Mammary epithelial cell (primary cell): ENCODE data around the gene SPTBN1.

Experiments used
- EZH2 ChIP-seq: IDR thresholded peaks from 2 replicates; pipeline ENCODE4 v1.6.1; 2012; ENCODE audit warnings: low read length, inconsistent platforms, borderline replicate concordance
- TF ChIP-seq, protein P1 (sequence below), 2 donors: IDR thresholded peaks in 1 of 2; conservative IDR thresholded peaks in 1 of 2; 2 replicates each; pipeline ENCODE4 v1.5.1; 2011 to 2012; ENCODE audit warnings: inconsistent platforms in 2 of 2, low read length in 2 of 2, mild to moderate bottlenecking in 2 of 2, control low read depth in 1 of 2, low read depth in 1 of 2; ENCODE audit not compliant: insufficient read depth in 1 of 2; ENCODE audit errors: extremely low read depth in 1 of 2

DNA sequence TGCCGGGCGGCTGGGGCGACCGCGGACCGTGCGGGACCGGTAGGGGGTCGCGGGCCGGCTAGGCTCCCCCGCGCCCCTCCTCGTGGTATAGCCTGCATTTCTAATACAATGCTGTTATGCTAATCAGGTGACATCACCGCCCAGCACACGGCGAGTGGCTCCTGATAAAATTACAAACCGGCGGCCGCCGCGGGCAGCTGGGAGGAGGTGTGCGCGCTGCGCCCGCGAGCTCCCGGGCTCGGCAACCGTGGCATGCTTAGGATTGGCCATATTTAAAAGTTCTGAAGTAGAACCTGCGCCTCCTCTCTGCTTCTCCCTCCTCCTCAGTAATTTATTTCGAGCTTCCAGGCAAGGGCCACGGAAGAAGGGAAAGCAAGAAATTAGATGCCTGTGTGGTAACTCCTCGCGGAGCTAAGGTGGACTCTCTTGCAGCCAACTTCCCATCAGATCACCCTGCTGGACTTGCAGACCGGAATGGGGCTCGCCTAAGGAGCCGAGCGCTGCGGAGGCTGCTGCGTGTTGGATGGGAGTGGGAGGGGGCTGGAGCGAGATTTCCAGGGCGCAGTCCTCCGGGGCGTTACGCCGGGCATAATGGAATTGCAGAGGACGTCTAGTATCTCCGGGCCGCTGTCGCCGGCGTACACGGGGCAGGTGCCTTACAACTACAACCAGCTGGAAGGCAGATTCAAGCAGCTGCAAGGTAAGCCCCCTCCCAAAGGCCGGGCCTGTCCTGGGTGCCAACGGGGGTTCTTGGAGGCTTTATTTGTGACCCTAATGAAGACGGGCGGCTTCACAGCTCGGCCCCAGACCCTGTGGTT lies 102.3 kb downstream of the SPTBN1 start:
- TF ChIP-seq, protein P1, sequence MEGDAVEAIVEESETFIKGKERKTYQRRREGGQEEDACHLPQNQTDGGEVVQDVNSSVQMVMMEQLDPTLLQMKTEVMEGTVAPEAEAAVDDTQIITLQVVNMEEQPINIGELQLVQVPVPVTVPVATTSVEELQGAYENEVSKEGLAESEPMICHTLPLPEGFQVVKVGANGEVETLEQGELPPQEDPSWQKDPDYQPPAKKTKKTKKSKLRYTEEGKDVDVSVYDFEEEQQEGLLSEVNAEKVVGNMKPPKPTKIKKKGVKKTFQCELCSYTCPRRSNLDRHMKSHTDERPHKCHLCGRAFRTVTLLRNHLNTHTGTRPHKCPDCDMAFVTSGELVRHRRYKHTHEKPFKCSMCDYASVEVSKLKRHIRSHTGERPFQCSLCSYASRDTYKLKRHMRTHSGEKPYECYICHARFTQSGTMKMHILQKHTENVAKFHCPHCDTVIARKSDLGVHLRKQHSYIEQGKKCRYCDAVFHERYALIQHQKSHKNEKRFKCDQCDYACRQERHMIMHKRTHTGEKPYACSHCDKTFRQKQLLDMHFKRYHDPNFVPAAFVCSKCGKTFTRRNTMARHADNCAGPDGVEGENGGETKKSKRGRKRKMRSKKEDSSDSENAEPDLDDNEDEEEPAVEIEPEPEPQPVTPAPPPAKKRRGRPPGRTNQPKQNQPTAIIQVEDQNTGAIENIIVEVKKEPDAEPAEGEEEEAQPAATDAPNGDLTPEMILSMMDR (conservative IDR thresholded peaks at IDR 0.05 in 1 of 2, IDR thresholded peaks at IDR 0.05 in 1 of 2; ENCODE audit: extremely low read depth in 1 of 2, insufficient read depth in 1 of 2, low read depth in 1 of 2, low read length in 2 of 2) = no peak
- TF ChIP-seq EZH2 = no peak
